ENCODE measurements around the gene CDC5L.

DNA sequence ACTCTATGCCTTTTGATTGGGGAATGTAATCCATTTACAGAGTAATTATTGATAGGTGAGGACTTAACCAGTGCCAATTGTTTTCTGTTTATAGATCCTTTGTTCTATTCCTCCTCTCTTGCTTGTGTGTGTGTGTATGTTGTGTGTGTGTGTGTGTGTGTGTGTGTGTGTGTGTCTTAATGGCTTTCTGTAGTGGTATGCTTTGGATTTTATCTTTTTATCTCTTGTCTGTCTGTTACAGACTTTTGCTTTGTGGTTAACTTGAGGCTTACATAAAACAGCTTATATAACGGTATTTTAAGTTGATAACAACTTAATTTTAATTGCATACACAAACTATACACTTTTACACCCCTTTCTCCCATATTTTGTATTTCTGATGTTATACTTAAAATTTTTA is 54.7 kb downstream of the CDC5L start:
- TF ChIP-seq POLR2AphosphoS5 (IDR thresholded peaks at IDR 0.05) = no peak
- TF ChIP-seq, protein P1, sequence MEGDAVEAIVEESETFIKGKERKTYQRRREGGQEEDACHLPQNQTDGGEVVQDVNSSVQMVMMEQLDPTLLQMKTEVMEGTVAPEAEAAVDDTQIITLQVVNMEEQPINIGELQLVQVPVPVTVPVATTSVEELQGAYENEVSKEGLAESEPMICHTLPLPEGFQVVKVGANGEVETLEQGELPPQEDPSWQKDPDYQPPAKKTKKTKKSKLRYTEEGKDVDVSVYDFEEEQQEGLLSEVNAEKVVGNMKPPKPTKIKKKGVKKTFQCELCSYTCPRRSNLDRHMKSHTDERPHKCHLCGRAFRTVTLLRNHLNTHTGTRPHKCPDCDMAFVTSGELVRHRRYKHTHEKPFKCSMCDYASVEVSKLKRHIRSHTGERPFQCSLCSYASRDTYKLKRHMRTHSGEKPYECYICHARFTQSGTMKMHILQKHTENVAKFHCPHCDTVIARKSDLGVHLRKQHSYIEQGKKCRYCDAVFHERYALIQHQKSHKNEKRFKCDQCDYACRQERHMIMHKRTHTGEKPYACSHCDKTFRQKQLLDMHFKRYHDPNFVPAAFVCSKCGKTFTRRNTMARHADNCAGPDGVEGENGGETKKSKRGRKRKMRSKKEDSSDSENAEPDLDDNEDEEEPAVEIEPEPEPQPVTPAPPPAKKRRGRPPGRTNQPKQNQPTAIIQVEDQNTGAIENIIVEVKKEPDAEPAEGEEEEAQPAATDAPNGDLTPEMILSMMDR (IDR thresholded peaks at IDR 0.05) = no peak

Data from prostate gland (tissue), 2 donors.